HCT116 (cell line): ENCODE measurements around the gene KAT14. TPM values are rescaled to one million over a fixed set of nuclear protein-coding genes. Genes with fewer than 3 reads are reported as not detected.

ENCODE experiments used
- ATAC-seq: fragments of 200-7000 bp; cut with Tn5 transposase; 2 replicates; pipeline ENCODE4 v1.9.1; 2020; ENCODE audit warnings: mild to moderate bottlenecking, moderate library complexity
- BruUV-seq: library from RNA; stranded (reverse); fragments of 400-500 nt; replicated peaks from 2 replicates; lab custom pipeline; 2021; lab: Mats Ljungman, UMichigan
- CTCF ChIA-PET: fragments of 300-600 bp; sonication (Branson Sonifier 250); formaldehyde crosslinking; loops from one replicate; lab custom pipeline; 2021; ENCODE audit warnings: antibody characterized with exemption; lab: Charles Lee
- POLR2A ChIA-PET: fragments of 300-600, 350-600 bp; sonication (Branson Sonifier 250); formaldehyde crosslinking; loops from one replicate; lab custom pipeline; 2021; ENCODE audit warnings: antibody characterized with exemption; lab: Charles Lee
- RAD21 ChIA-PET, 2 experiments: fragments of 300-600 bp; sonication (Branson Sonifier 250); formaldehyde crosslinking; loops; one replicate each; lab custom pipeline; 2023; ENCODE audit warnings: low total read pairs in 2 of 2; ENCODE audit not compliant: uncharacterized antibody in 2 of 2, unreplicated experiment in 2 of 2, low non-redundant PET in 1 of 2; lab: Charles Lee
- DNase-seq: peaks from one replicate; pipeline ENCODE4 v3.0.0-alpha.2; 2010; ENCODE audit warnings: low read depth, low spot score
- H2AFZ ChIP-seq: fragments of 200-600 bp; shearing (Covaris generic), sonication (generic); 2 replicates; pipeline ENCODE4 v1.6.1; 2017; ENCODE audit warnings: low read depth, mixed run types, mixed read lengths, antibody characterized with exemption, low read length; ENCODE audit not compliant: poor library complexity, severe bottlenecking
- H3K27ac ChIP-seq: 2 replicates; pipeline ENCODE4 v1.5.1; 2012; ENCODE audit warnings: low read depth, low read length
- H3K27me3 ChIP-seq: fragments of 200-600 bp; sonication (generic); 2 replicates; pipeline ENCODE4 v1.6.1; 2016; ENCODE audit warnings: mixed run types, low read length, mixed read lengths; ENCODE audit not compliant: insufficient read depth
- H3K36me3 ChIP-seq, 2 experiments: fragments of 200-500 bp in 1 of 2; fragments of 200-600 bp in 1 of 2; sonication (Bioruptor generic) in 1 of 2; sonication (generic) in 1 of 2; 2 replicates each; pipeline versions ENCODE4 v1.5.1 to v1.6.1; 2014 to 2016; ENCODE audit warnings: low read length in 2 of 2, inconsistent platforms in 1 of 2, mixed read lengths in 1 of 2, mixed run types in 1 of 2; ENCODE audit not compliant: insufficient read depth in 2 of 2, control insufficient read depth in 1 of 2
- H3K4me1 ChIP-seq, 2 experiments: fragments of 200-600 bp in 1 of 2; sonication (generic) in 1 of 2; 2 replicates each; pipeline versions ENCODE4 v1.5.1 to v1.6.1; 2012 to 2017; ENCODE audit warnings: low read length in 2 of 2, inconsistent platforms in 1 of 2, mild to moderate bottlenecking in 1 of 2, mixed read lengths in 1 of 2, mixed run types in 1 of 2, moderate library complexity in 1 of 2; ENCODE audit not compliant: insufficient read depth in 2 of 2, control insufficient read depth in 1 of 2
- H3K4me2 ChIP-seq: fragments of 200-600 bp; sonication (generic); 2 replicates; pipeline ENCODE4 v1.6.1; 2017; ENCODE audit warnings: mixed run types, low read length, mixed read lengths
- H3K4me3 ChIP-seq, 2 experiments: fragments of 200-600 bp in 1 of 2; sonication (generic) in 1 of 2; replicated peaks in 1 of 2; 2 replicates each; pipeline ENCODE4 v1.5.1; 2011 to 2016; ENCODE audit warnings: low read length in 2 of 2, control low read depth in 1 of 2, low read depth in 1 of 2, mild to moderate bottlenecking in 1 of 2, mixed read lengths in 1 of 2, mixed run types in 1 of 2
- H3K79me2 ChIP-seq: fragments of 200-600 bp; sonication (generic); 2 replicates; pipeline ENCODE4 v1.6.1; 2017; ENCODE audit warnings: mild to moderate bottlenecking, mixed run types, low read length, moderate library complexity, mixed read lengths; ENCODE audit not compliant: insufficient read depth
- H3K9ac ChIP-seq: fragments of 200-600 bp; sonication (generic); 2 replicates; pipeline ENCODE4 v1.6.1; 2016; ENCODE audit warnings: low read length, mixed read lengths
- H3K9me2 ChIP-seq: fragments of 200-600 bp; sonication (generic), shearing (Covaris generic); 2 replicates; pipeline ENCODE4 v1.6.1; 2017; ENCODE audit warnings: mixed run types, mild to moderate bottlenecking, moderate library complexity; ENCODE audit not compliant: insufficient read depth
- H3K9me3 ChIP-seq, 2 experiments: fragments of 200-500 bp in 1 of 2; fragments of 200-600 bp in 1 of 2; sonication (Bioruptor generic) in 1 of 2; sonication (generic) in 1 of 2; 2 replicates each; pipeline ENCODE4 v1.6.1; 2014 to 2017; ENCODE audit warnings: low read length in 2 of 2, mixed read lengths in 2 of 2, inconsistent platforms in 1 of 2, low read depth in 1 of 2, mild to moderate bottlenecking in 1 of 2, mixed run types in 1 of 2, moderate library complexity in 1 of 2; ENCODE audit not compliant: control insufficient read depth in 1 of 2, insufficient read depth in 1 of 2
- H4K20me1 ChIP-seq: fragments of 200-600 bp; sonication (generic), shearing (Covaris generic); 2 replicates; pipeline ENCODE4 v1.6.1; 2017; ENCODE audit warnings: mixed run types, mild to moderate bottlenecking, moderate library complexity; ENCODE audit not compliant: insufficient read depth
- FOSL1 ChIP-seq: IDR thresholded peaks from 2 replicates; pipeline ENCODE4 v1.6.1; 2012; ENCODE audit warnings: low read depth
- POLR2A ChIP-seq: IDR thresholded peaks from 2 replicates; pipeline ENCODE4 v1.7.0; 2011; ENCODE audit warnings: borderline replicate concordance; ENCODE audit not compliant: insufficient read depth, insufficient read length; ENCODE audit errors: extremely low read depth
- ZNF274 ChIP-seq: fragments of 200-500 bp; sonication (Bioruptor generic); IDR thresholded peaks from 2 replicates; pipeline ENCODE4 v1.6.1; 2014; ENCODE audit warnings: mild to moderate bottlenecking, low read depth, low read length, inconsistent platforms
- intact Hi-C: fragments of 100-400 bp; cut with micrococcal nuclease; formaldehyde crosslinking; loops from 2 replicates; pipeline ENCODE4 v1.10.0; 2022
- total RNA-seq: library from RNA; stranded (reverse); gene quantifications from one replicate; pipeline ENCODE4 v1.2.1, GENCODE V29; 2021; ENCODE audit not compliant: unreplicated experiment

Gene KAT14
- total RNA-seq, 1 experiment from 2014 or later, result 11.4 TPM

DNA sequence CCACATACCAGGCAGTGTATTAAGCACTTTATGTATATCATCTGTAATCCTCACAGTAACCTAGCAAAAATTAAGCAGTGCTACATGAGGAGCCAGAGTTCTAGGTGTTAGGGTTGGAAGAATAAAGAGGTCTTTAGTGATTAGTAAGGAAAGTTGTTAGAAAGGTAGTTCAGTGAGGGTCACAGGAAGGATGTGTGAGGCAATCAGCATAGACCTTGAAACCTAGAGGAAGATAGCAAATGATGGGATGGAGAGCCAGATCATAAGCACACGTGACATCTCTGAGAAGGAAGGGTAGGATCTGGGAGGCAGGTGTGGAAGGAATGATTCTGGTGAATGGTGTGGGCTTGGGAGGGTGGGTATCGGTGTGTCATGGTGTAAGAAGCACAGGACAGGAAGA lies 2.2 kb downstream of the KAT14 start:
- Histone ChIP-seq H3K4me2 (peak overlapping the region; percentile 85), H3K9ac (no peak overlapping the region), H3K79me2 (peaks cover 32% of the 10 kb centered on the region), H2AFZ (no peak overlapping the region), H3K4me3 (peak overlapping the region in 1 of 2 experiments; percentile 91; a peak in 1 of 4 replicates), H3K4me1 (peaks cover 19 to 24% of the 10 kb centered on the region in 2 experiments), H3K27me3 (no peaks in the 10 kb centered on the region), H3K27ac (no peak overlapping the region), H4K20me1 (no peaks in the 10 kb centered on the region), H3K9me2 (no peaks in the 10 kb centered on the region), H3K36me3 (peaks cover 3 to 6% of the 10 kb centered on the region in 2 experiments; a peak in 1 of 4 replicates), H3K9me3 (no peaks in the 10 kb centered on the region)
- intact Hi-C loops, result loop anchor here (5.0 kb wide), 1 partner anchor 137 kb away; no protein-coding TSS in a partner anchor
- no TSS peak for BruUV-seq
- no peak for ATAC-seq
- no peak for TF ChIP-seq POLR2A
- POLR2A ChIA-PET, result no interaction called here
- CTCF ChIA-PET, result no interaction called here
- no peak for DNase-seq
- RAD21 ChIA-PET, result no interaction called here

DNA sequence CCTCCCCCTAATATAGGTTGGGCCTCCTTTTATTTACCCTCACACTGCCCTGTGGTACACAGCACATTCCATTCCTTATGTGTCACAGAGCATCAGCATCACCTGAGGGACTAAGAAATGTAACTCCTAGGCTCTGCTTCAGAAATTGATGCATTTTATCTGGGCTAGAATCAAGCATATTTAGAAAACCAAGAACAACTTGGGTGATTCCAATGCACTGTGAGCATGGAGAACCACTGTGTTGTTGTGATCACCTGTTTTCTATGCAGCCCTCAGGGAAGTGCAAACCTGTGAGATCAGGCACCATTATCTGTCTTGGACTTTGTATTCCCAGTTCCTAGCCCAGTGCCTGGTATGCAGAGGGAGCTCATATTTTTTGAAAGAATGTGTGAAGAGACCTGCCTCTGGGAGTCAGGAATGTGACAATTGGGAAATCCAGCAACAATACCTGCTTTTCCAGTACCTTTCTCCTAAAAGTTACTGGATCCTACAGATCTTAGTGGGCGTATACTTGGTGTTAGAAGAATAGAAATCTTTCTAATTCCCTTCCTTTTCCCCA lies 7.0 kb downstream of the KAT14 start:
- POLR2A ChIA-PET, result no interaction called here
- Histone ChIP-seq H3K79me2 (peaks cover 14% of the 10 kb centered on the region), H3K9ac (no peak overlapping the region), H3K4me1 (peaks cover 15 to 16% of the 10 kb centered on the region in 2 experiments), H3K27ac (peak overlapping the region; percentile 32; the same call in 1 of the 2 replicates), H3K36me3 (peaks cover 3 to 6% of the 10 kb centered on the region in 2 experiments; a peak in 1 of 4 replicates), H4K20me1 (no peaks in the 10 kb centered on the region), H3K27me3 (no peaks in the 10 kb centered on the region), H3K9me3 (no peaks in the 10 kb centered on the region), H3K4me3 (no peak overlapping the region), H2AFZ (no peak overlapping the region), H3K4me2 (peak overlapping the region; percentile 40), H3K9me2 (no peaks in the 10 kb centered on the region)
- intact Hi-C loops, result no loop called here
- no peak for TF ChIP-seq ZNF274
- TF ChIP-seq FOSL1, result peak; percentile 18; the same call in 1 of the 2 replicates
- RAD21 ChIA-PET, result no interaction called here
- ATAC-seq (peak; percentile 94), DNase-seq (peak; percentile 18)
- no TSS peak for BruUV-seq
- CTCF ChIA-PET, result no interaction called here
